Jurkat, Clone E6-1 (cell line): ENCODE measurements around the gene MOSPD2.

ENCODE experiments used
- DNase-seq: peaks from one replicate; pipeline ENCODE4 v3.0.0-alpha.2; 2011; ENCODE audit warnings: low read depth, low spot score
- H3K4me3 ChIP-seq: 2 replicates; pipeline ENCODE4 v1.5.1; 2011; ENCODE audit warnings: mild to moderate bottlenecking, low read length, control low read depth, moderate library complexity

The MOSPD2 gene

DNA sequence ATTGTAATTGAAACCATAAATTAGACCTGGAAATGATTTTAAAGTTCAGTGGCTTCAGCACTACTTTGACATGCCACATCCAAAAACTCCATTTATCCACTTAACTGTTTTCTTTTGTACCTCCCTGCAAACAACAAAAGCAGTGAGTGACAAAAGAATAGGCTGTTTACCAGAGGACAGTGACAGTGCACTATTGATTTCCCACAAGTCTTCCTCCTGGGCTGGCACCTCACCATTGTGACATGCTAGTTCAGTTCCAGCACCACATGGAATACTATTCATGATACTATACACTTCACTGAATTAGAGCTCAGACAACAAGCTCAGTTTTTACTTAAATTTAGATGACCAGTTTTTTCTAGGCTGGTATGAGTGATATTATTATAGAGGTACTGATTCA lies 29.3 kb downstream of the MOSPD2 start:
- DNase-seq: no peak

DNA sequence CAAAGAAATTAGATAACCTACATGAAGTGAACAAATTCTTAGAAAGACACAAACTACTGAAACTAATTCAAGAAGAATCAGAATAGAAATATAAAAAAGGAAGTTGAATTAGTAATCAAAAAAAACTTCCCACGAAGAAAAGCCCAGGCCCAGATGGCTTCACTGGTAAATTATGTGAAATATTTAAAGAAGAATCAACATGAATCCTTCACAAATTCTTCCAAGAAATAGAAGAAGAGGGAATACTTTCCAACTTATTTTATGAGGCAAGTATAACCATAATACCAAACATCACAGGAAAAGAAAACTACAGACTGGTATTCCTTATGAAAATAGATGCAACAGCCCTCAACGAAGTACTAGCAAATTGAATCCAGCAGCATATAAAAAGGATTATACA lies 30.7 kb downstream of the MOSPD2 start:
- no peak for DNase-seq
- H3K4me3 ChIP-seq: no peak overlapping the region

More for the DNA sequence above, 29.3 kb downstream of the MOSPD2 start:
- no peak overlapping the region for H3K4me3 ChIP-seq

DNA sequence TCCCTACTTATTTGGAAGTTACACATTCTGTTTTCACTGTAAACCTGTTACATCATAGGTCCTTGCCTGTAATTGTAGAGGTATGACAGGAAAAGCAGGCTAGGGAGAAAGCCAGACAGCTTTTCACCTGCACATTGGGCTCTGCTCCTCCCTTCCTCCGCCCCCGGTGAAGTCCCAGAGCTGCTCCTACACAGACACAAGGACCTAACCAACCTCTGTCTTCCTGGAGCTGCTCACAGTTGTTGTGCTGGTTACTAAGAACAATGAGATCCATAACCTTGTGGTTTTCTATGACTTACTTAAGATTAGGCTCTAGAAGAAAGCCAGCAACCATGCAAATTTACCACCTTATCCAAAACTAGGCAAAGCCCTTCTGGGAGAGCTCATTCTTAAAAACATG lies 40.0 kb downstream of the MOSPD2 start:
- no peak overlapping the region for H3K4me3 ChIP-seq
- no peak for DNase-seq

DNA sequence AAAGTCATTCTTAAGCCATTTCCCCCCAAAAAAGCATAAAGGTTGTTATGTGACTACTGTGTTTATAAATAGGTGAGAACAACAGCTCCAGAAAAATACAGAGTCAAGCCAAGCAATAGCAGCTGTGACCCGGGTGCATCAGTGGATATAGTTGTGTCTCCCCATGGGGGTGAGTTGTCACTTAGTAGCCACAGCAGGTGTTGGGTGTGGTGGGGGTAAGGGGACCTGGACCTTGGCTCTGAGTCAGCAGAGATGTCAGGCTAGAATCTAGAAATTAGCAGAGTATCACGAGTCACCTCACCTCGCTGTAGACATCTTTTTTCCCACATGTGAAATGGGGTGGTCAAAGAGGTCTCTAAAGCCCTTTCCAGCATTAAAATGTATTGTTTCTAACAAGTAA lies 42.4 kb downstream of the MOSPD2 start:
- H3K4me3 ChIP-seq: no peak overlapping the region
- DNase-seq: no peak

DNA sequence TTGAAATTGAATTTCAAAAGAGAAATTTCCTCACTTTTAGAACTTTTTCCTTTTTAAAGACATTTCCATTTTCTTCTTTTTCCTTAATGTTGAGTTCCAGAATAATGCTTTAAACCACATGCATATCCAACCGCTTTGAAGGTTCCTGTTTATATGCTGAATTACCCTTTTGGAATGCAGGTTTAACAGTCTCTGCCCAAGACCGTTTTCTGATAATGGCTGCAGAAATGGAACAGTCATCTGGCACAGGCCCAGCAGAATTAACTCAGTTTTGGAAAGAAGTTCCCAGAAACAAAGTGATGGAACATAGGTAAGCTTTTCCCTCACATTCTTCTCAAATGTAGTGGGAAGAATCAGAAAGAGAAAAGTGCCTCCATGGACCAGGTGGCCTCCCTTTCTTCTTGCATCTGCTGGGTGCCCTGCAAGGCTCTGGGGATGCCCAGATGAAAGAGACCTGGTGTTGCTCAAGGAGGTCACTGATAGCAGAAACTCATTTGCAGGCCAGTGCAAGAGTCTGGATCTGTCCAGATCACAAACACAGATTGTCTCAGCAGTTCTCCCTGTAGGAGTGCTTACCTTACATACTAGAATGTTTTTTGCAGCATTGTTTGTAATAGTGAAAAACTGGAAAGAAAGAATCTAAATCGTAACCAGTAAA lies 42.9 kb downstream of the MOSPD2 start:
- no peak for DNase-seq
- no peak overlapping the region for H3K4me3 ChIP-seq

DNA sequence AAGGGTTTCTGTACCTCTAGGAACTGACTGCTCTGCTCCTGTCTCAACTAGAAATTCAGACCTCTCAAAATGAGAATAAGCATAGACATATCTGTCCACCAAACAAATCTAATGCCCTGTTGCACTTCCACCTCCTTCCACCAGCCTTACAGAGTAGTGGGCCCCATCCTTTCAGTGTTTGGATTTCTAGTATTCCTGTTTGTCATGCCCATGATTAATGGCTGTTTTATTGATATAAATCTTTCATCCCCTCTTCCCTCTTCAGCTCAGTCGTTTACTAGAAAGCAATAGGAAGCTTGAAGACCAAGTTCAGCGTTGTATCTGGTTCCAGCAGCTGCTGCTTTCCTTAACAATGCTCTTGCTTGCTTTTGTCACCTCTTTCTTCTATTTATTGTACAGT lies 46.2 kb downstream of the MOSPD2 start:
- DNase-seq: no peak

DNA sequence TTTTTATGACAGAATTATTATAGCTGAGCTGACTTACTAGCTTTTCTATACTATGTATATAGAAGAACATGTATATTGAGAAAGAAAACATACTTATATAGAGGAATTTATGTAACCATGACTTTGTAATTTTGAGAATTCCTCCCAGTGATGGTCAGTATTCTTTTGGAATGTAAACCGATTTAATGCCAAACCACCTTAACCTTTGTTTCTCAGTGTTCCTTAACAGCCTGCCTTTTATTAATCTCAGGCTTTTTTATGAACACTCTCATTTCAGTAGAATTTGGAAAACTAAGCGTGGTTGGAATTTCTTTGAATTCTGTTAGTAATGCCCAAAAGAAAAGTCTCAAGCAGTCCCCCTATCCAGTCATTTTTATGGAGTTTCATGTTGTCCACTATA lies 47.0 kb downstream of the MOSPD2 start:
- DNase-seq: no peak
- H3K4me3 ChIP-seq: no peak overlapping the region

More for the DNA sequence above, 46.2 kb downstream of the MOSPD2 start:
- H3K4me3 ChIP-seq: no peak overlapping the region

DNA sequence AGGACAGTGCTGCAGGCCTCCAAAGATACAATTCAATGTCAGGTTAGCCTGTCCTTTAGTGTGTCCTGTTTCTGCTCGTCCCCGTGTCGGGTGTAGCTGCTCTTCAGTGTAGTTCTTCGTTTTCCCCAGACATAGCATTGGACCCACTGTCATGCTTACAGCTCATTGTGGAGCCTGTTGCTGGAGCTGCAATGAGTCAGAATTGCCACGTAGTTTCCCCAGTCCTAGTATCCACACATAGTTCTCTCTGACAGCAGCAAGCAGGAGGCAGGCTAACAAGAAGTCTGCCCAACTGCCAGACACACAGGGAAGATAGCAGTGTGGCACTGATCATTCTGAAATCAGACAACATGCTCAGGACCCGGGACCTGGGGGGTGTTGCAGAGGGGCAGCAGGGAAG lies 49.2 kb downstream of the MOSPD2 start:
- no peak for DNase-seq
- H3K4me3 ChIP-seq: no peak overlapping the region

DNA sequence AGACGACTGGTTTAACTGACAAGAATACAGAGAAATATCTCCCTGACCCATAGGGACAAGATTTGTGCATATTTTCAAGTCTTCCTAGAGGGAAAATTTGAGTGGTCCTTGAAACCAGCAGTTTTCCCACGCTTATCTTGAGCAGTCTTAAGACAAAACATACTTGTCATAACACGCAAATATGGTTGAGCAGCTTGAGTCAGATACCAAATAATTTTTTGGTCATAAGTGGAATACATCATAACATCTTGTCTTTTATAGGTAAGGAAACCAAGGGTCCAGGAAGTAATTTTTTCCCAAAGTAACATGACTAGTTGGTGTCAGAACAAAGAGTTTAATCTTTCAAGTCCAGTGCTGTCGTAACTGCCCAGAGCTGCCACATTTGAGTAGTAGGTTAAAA lies 50.5 kb downstream of the MOSPD2 start:
- H3K4me3 ChIP-seq: no peak overlapping the region
- DNase-seq: no peak

DNA sequence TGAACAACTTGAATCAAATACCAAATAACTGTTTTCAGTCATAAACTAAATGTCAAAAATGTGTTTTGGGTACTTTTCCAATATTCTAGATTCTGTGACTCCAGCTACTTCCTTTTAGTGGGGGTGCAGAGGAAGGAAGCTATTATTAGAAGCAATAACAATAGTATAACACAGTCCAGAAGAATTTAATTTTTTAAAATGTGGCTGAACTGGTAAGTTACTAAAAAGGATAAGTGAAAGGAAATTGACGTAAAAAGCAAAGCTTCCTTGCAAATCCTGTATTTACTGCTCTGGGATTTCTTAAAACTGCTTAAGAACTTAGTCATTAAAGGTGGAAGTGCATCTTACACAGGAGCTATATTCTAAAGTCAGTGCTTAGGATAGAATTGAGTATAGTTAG lies 53.2 kb downstream of the MOSPD2 start:
- no peak for DNase-seq
- no peak overlapping the region for H3K4me3 ChIP-seq

DNA sequence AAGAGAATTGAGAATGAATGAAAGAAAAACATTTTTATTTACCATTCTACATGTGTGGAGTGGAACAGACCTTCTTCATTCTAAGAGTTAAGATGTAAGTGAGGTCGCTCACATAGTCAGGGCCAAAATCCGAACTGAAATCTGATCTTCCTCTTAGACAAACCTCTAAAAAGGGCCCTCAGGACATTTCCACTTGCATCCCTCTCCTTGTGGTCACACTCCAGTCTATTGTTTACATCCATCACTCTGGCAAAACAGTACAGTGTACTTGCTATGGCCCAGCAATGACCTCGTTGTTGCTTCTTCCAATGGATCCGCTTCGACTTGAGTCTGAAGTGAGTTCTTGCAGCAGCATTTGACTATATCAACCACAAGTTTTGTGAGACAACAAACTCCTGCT lies 54.2 kb downstream of the MOSPD2 start:
- no peak for DNase-seq

DNA sequence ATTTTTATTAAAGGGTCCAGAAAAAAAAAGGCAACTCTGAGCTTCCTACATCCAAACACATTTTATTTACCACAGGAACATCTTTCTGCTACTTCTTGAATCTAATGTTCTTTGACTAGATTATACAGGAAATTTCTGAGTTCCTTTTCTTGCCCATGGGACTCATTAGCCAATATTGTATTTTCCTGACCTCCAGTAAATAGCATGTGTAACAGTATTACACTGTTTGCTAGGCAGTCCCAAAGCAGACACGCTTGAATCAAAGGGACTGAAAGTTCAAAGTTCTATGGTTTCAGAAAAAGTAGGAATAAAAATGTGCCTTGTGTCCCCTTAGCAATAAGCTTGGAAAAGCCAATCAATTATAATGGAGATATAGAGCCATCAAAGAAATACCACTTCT lies 57.4 kb downstream of the MOSPD2 start:
- H3K4me3 ChIP-seq: no peak overlapping the region
- no peak for DNase-seq

More for the DNA sequence above, 54.2 kb downstream of the MOSPD2 start:
- H3K4me3 ChIP-seq: no peak overlapping the region

DNA sequence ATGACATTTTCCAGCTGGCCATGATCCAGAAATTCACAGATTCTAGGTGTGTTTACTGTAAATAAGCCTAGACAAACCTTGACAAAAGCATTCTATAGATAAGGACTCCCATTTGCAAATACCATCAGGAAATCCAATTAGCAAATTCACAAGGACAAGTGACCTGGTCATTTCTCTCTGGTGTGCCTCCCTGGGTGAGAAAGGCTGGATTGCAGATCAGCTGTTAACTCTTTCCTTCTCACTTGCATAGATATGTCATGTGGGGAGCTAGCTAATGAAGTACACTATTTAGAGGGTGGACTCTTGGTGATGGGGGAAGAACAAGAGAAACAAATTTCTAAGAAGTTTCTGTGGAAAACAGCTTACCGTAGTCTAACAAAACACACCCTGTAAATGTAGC lies 58.9 kb downstream of the MOSPD2 start:
- no peak for DNase-seq
- H3K4me3 ChIP-seq: no peak overlapping the region

DNA sequence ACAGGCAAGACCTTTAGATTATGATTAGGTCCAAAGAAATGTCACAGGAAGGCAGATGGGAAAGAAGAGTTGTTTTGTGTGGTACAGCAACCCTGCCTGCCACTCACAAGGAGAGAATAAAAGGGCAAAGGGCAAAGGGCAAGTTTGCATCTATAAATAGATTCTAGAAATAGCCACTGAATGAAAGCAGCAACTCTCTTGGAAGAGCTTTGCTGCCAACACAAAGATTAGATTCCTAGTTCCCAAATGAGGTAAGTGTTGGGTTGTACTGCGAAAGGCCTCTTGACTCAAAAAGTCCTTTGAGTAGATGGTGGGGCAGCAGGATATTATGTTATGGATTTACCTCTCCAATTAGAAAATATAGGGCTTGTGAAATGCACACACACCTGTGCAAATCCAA lies 61.2 kb downstream of the MOSPD2 start:
- DNase-seq: no peak
- H3K4me3 ChIP-seq: no peak overlapping the region

DNA sequence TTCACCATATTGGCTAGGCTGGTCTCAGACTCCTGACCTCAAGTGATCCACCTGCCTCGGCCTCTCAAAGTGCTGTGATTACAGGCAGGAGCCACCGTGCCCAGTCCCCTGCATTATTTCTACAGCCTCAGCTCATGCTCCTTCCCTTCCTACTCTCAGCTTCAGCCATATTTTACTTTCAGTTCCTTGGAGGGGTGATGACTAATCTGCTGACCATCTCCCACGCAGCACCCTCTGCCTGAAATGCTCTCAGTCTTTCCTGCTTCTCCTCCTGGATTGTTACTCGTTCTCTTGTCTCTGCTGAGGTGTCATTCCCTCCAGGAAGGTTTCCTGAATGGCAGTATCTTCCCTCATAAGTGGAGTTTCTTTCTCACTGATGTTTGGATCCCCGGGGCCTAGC lies 63.3 kb downstream of the MOSPD2 start:
- no peak overlapping the region for H3K4me3 ChIP-seq
- no peak for DNase-seq

DNA sequence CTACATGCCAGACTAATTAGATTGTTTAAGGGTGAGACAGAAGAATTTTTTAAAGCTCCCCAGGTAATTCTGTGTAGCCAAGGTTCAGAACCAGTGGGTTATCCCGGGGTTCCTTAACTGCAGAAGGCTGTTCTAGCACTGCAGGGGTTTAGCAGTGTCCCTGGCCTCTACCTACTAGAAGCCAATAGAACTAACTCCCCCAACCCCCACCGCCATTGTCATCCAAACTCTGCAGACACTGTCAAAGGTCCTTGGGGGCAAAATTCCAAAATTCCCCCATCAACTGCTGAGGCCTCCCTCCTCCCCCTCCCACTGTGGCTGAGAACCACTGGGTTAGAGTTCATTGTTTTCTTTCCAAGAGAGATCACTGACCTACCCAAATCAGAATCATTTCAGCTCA lies 66.4 kb downstream of the MOSPD2 start:
- DNase-seq: no peak
- H3K4me3 ChIP-seq: no peak overlapping the region

DNA sequence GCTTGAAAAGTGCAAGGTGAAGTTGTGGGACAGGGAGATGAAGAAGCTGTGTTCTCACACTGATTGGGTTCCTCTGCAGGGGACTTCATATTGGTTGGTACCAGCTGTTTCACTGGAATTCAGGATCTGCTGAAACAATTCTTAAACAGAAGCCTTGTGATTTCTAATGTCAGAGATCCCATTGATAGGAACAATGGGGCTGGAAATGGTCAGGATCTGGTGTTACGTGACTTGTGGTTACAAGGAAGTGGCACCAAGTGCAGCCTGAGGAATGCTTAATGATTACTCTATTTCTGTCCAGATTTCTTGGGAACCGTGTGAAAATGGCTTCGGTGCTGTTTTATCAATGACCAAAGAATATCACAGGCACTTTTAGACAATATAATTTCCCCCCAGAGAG lies 68.1 kb downstream of the MOSPD2 start:
- no peak for DNase-seq

DNA sequence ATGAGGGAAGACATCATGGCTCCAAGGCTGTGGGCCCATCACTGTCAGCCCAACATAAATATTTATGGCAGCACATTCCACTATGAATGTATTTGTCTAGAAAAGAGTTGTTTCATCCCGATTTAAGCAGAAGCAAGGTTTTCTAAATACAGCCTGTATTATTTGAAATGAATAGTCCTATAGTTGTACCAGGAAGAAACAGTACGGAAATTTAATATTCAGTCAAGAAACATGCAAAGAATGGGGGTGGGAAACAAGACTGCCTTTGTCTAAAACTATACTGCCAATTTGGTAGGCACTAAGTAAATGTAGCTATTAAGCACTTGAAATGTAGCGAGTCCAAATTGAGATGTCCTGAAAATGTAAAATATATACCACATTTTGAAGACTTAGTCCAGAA lies 69.1 kb downstream of the MOSPD2 start:
- DNase-seq: no peak
- H3K4me3 ChIP-seq: no peak overlapping the region

More for the DNA sequence above, 68.1 kb downstream of the MOSPD2 start:
- no peak overlapping the region for H3K4me3 ChIP-seq

DNA sequence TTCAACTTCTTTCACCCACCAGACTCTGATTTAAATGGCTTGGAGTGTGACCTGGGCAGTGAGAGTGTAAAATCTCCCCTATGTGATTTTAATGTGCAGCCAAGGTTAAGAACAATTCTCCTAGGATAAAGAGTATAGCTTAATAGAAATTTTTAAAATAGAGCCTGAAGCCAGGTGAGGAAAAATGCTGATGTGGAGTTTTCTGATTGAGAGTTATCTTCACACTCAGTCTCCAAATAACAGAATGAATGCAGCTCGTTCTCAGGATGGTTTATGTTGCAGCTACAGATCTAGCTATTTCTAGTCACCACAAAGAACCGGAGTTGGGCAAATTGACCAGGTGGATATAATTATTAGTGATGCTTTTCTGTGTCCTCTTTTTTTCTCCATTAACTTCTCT lies 70.7 kb downstream of the MOSPD2 start:
- no peak overlapping the region for H3K4me3 ChIP-seq
- DNase-seq: no peak

DNA sequence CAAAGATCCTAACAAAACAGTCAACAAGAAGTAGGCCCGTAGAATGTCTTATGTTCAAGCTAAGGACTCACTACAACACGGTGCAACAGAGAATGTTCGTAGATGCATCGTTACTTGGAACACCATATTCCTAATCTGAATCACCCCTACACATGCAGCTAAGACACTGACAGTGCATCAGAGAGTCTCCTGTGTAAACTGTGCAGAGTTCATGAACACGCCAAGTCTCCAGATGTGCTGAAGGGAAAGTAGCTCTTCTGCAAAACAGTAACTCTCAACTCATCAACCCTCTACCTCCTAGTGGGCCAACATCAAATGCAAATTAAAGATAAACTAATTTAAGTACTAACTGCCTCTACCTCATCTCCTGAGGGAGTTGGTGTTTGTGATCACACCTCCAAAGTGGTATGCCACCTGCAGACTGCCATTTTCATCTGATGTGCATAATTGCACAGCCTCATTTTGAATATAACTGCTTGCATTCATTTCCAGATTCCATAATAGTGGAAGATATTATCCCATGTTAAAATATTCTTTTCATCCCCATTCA lies 73.5 kb downstream of the MOSPD2 start:
- no peak overlapping the region for H3K4me3 ChIP-seq
- no peak for DNase-seq

DNA sequence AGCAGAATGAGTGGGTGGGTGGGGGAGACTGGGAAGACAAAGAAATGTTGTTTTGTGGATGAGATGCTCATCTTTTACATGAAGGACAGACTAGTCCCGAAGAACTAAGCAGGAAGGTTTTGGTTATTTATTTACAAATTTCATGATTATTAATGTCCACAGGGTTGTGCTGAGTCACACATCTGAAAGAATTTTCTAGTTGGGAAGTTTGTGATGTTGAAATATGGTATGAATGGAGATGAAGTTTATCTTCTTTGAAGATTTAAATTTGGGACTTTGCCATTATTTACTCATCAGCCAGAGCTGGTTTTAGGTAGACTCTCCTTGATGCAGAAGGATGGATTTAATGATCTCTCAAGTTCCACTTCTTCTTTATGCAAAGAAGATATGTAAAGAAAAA lies 75.5 kb downstream of the MOSPD2 start:
- H3K4me3 ChIP-seq: no peak overlapping the region
- no peak for DNase-seq
